ENCODE results near the gene PEPD. TPM values are rescaled to one million over a fixed set of nuclear protein-coding genes. Genes with fewer than 3 reads are reported as not detected.
A peak's percentile ranks its signal among the peaks of the same experiment; 100 is the strongest.

PEPD gene
- total RNA-seq, 2 donors from 2014 or later = 52.2 to 67.9 TPM

DNA sequence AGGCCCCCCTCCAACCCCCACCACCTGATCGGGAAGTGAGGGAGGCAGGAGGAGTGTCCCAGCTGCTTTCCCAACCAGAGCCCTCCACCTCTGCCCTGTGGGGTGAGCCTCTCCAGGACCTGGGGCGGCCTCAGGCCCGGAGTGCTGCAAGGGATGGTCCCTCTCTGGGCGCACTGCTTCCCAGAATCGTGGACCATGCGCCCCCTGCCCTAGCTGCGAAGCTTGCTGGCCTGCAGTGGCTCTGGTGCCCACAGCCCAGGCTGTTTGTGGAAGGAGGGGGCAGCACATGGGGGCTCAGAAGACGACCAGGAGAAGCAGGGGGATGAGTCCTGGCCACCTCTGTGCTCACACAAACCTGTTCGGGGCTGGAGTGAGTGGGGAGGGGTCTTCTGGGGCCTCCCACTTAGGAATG lies 114.4 kb downstream of the PEPD start:
- H3K9ac ChIP-seq (ENCODE audit: extremely low read depth, low read length, poor library complexity, severe bottlenecking) = no peak overlapping the region

DNA sequence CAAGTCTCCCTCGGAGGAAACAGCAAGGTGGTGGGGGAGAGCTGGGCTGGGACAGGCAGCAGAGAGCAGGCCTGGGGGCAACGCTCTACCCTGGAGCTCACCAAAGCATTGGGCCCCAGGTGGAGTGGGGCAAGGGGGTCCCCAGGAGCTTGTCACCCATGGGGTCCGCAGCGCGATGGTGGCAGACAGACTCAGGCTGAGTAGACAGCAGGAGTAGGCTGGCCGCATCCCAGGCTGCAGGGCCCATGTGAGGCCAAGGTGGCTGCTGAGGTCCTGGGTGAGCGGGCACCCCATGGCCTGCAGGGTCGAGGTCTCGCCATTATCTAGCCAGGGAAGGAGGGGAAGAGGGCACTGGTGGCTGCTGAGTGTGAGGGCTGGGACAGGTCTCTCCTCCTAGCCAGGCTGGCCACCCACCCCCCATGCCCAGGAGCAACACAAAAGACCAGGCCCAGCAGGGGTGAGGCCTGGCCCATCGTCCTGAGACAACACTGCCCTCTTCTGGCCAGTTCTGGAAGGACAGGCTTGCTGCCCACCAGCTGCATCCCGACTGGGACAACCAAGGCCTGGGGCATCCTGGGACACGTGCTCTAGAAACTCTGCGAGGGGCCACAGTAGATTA lies 115.0 kb downstream of the PEPD start:
- no peaks in the 10 kb centered on the region for H3K9me3 Mint-ChIP-seq
- H3K36me3 ChIP-seq (ENCODE audit: control insufficient read depth, insufficient read depth, low read length) = no peaks in the 10 kb centered on the region
- no peak overlapping the region for H3K27ac ChIP-seq (ENCODE audit: low read depth, low read length)
- WGBS, 2 experiments (ENCODE audit: insufficient coverage in 1 of 2, insufficient read length in 1 of 2) = 64 to 73% methylated on average over 6 to 13 of the region's 13 CpGs
- no peaks in the 10 kb centered on the region for H3K36me3 Mint-ChIP-seq (ENCODE audit: low read depth)
- no peaks in the 10 kb centered on the region for H3K9me3 ChIP-seq (ENCODE audit: control insufficient read depth, low read length)
- peaks cover 2% of the 10 kb centered on the region for H3K4me1 Mint-ChIP-seq
- H3K4me3 Mint-ChIP-seq = no peak overlapping the region
- peaks cover 5% of the 10 kb centered on the region for H3K4me1 ChIP-seq (ENCODE audit: control insufficient read depth, insufficient read depth, low read length)
- no peaks in the 10 kb centered on the region for H3K27me3 Mint-ChIP-seq (ENCODE audit: insufficient read depth)
- no peak overlapping the region for H3K27ac Mint-ChIP-seq
- H3K4me3 ChIP-seq (ENCODE audit: low read length) = no peak overlapping the region
- peak; percentile 97 for DNase-seq
- no peak overlapping the region for H3K9ac ChIP-seq (ENCODE audit: extremely low read depth, low read length, poor library complexity, severe bottlenecking)
- no peaks in the 10 kb centered on the region for H3K27me3 ChIP-seq (ENCODE audit: control insufficient read depth, insufficient read depth, low read length, poor library complexity, severe bottlenecking)
- TF ChIP-seq, protein P1, sequence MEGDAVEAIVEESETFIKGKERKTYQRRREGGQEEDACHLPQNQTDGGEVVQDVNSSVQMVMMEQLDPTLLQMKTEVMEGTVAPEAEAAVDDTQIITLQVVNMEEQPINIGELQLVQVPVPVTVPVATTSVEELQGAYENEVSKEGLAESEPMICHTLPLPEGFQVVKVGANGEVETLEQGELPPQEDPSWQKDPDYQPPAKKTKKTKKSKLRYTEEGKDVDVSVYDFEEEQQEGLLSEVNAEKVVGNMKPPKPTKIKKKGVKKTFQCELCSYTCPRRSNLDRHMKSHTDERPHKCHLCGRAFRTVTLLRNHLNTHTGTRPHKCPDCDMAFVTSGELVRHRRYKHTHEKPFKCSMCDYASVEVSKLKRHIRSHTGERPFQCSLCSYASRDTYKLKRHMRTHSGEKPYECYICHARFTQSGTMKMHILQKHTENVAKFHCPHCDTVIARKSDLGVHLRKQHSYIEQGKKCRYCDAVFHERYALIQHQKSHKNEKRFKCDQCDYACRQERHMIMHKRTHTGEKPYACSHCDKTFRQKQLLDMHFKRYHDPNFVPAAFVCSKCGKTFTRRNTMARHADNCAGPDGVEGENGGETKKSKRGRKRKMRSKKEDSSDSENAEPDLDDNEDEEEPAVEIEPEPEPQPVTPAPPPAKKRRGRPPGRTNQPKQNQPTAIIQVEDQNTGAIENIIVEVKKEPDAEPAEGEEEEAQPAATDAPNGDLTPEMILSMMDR (conservative IDR thresholded peaks at IDR 0.05) = peak; percentile 96

More for the DNA sequence above, 114.4 kb downstream of the PEPD start:
- no peak overlapping the region for H3K27ac Mint-ChIP-seq
- Histone ChIP-seq H3K36me3 (ENCODE audit: control insufficient read depth, insufficient read depth, low read length) (no peaks in the 10 kb centered on the region), H3K4me3 (ENCODE audit: low read length) (no peak overlapping the region), H3K4me1 (ENCODE audit: control insufficient read depth, insufficient read depth, low read length) (peaks cover 5% of the 10 kb centered on the region), H3K9me3 (ENCODE audit: control insufficient read depth, low read length) (no peaks in the 10 kb centered on the region), H3K27me3 (ENCODE audit: control insufficient read depth, insufficient read depth, low read length, poor library complexity, severe bottlenecking) (no peaks in the 10 kb centered on the region), H3K27ac (ENCODE audit: low read depth, low read length) (no peak overlapping the region)
- no peak overlapping the region for H3K4me3 Mint-ChIP-seq
- 65 to 70% methylated on average over 4 to 9 of the region's 9 CpGs for WGBS, 2 experiments (ENCODE audit: insufficient coverage in 1 of 2, insufficient read length in 1 of 2)
- H3K4me1 Mint-ChIP-seq = peaks cover 2% of the 10 kb centered on the region
- DNase-seq = no peak
- no peaks in the 10 kb centered on the region for H3K36me3 Mint-ChIP-seq (ENCODE audit: low read depth)
- H3K9me3 Mint-ChIP-seq = no peaks in the 10 kb centered on the region
- TF ChIP-seq, protein P1 (conservative IDR thresholded peaks at IDR 0.05) = no peak
- no peaks in the 10 kb centered on the region for H3K27me3 Mint-ChIP-seq (ENCODE audit: insufficient read depth)

DNA sequence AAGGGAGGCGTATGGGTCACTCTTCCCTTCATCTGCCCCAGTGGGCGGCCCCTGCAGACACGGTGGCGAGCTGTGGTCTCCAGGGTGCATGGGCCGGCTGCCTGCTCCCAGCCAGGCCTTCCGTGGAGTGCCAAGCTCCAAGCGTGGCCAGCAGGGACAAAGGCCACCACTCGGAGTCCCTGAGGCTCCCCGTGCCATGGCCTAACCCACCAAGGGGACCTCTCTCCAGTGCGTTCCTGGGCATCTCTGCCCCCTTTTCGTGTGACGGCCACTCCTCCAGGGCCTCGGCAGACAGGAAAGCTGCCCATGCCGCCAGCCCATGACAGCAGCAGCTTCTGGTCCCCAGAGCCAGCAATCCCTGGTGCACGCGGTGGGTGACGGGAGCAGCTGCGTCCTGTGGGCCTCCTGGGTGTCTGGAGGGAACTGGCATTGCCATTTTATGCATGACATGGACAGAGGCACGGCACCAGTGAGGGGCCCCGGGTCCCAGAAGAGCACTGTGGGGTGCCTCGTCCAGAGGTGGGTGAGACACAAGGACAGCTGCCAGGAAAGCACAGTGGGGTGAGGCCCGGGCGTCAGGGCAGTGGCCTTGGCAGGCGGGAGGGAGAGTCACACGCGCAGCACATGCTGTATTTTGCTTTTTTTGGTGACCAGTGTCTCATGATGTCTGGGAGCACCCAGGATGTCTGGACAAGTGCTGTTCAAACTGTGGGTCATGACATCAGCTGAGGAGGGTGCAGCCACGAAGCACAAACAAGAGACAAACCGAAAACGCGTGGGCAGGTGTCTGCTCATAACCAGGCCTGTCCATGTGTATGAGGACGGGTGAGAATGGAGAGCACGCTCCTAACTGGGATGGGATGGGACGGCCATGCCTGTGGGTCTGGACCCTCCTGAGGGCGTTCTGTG lies 115.8 kb downstream of the PEPD start:
- H3K4me3 ChIP-seq (ENCODE audit: low read length) = no peak overlapping the region
- WGBS, 2 experiments (ENCODE audit: insufficient coverage in 1 of 2, insufficient read length in 1 of 2) = 94% methylated on average over 26 to 34 of the region's 34 CpGs
- Mint-ChIP-seq H3K36me3 (ENCODE audit: low read depth) (no peaks in the 10 kb centered on the region), H3K9me3 (no peaks in the 10 kb centered on the region), H3K4me1 (peaks cover 2% of the 10 kb centered on the region), H3K27me3 (ENCODE audit: insufficient read depth) (no peaks in the 10 kb centered on the region), H3K27ac (no peak overlapping the region), H3K4me3 (no peak overlapping the region)
- no peaks in the 10 kb centered on the region for H3K27me3 ChIP-seq (ENCODE audit: control insufficient read depth, insufficient read depth, low read length, poor library complexity, severe bottlenecking)
- H3K4me1 ChIP-seq (ENCODE audit: control insufficient read depth, insufficient read depth, low read length) = peaks cover 5% of the 10 kb centered on the region
- H3K9ac ChIP-seq (ENCODE audit: extremely low read depth, low read length, poor library complexity, severe bottlenecking) = no peak overlapping the region
- no peak for DNase-seq
- H3K36me3 ChIP-seq (ENCODE audit: control insufficient read depth, insufficient read depth, low read length) = no peaks in the 10 kb centered on the region
- no peak overlapping the region for H3K27ac ChIP-seq (ENCODE audit: low read depth, low read length)
- TF ChIP-seq, protein P1 (conservative IDR thresholded peaks at IDR 0.05) = no peak
- H3K9me3 ChIP-seq (ENCODE audit: control insufficient read depth, low read length) = no peaks in the 10 kb centered on the region

Measured in endodermal cell (in vitro differentiated cells).